ENCODE measurements around the gene IL16.
A peak's percentile ranks its signal among the peaks of the same experiment; 100 is the strongest.

Gene IL16

GRCh38 chr15:81289910-81290309 lies 93.2 kb downstream of the IL16 start:
- H3K4me3 ChIP-seq (ENCODE audit: control insufficient read depth in 1 of 7, extremely low read depth in 1 of 7, insufficient read depth in 4 of 7, low read depth in 2 of 7, low read length in 6 of 7): no peak overlapping the region
- H3K27me3 ChIP-seq (replicated peaks in 2 of 5; ENCODE audit: control insufficient read depth in 4 of 5, insufficient read depth in 5 of 5, low read length in 4 of 5): no peaks in the 10 kb centered on the region
- no peak overlapping the region for H3K27ac ChIP-seq (ENCODE audit: insufficient read depth in 1 of 2, low read depth in 1 of 2, low read length in 2 of 2, poor library complexity in 1 of 2, severe bottlenecking in 2 of 2)
- H3K36me3 ChIP-seq (ENCODE audit: control insufficient read depth in 4 of 4, insufficient read depth in 4 of 4, low read length in 3 of 4): no peaks in the 10 kb centered on the region
- POLR2A ChIA-PET: no interaction called here
- WGBS (ENCODE audit: insufficient coverage): 100% methylated on average over 2 of the region's 4 CpGs
- no peak for DNase-seq
- H3K9me3 ChIP-seq (ENCODE audit: control extremely low read depth in 1 of 5, control insufficient read depth in 4 of 5, insufficient read depth in 2 of 5, low read depth in 1 of 5, low read length in 4 of 5): no peaks in the 10 kb centered on the region
- CTCF ChIA-PET: interaction anchor here (0.8 to 2.1 kb wide), 7 partner anchors 10 to 110 kb away, joined by 3 to 9 read pairs (median 5); no protein-coding TSS in a partner anchor
- peaks cover 41 to 75% (median 70%) of the 10 kb centered on the region in 4 experiments for H3K4me1 ChIP-seq (ENCODE audit: control extremely low read depth in 1 of 4, control insufficient read depth in 4 of 4, insufficient read depth in 4 of 4, low read length in 3 of 4)

GRCh38 chr15:81291916-81292522 lies 95.3 kb downstream of the IL16 start:
- Histone ChIP-seq H3K4me1 (ENCODE audit: control extremely low read depth in 1 of 4, control insufficient read depth in 4 of 4, insufficient read depth in 4 of 4, low read length in 3 of 4) (peaks cover 38 to 75% (median 74%) of the 10 kb centered on the region in 4 experiments), H3K36me3 (ENCODE audit: control insufficient read depth in 4 of 4, insufficient read depth in 4 of 4, low read length in 3 of 4) (no peaks in the 10 kb centered on the region), H3K27me3 (replicated peaks in 2 of 5; ENCODE audit: control insufficient read depth in 4 of 5, insufficient read depth in 5 of 5, low read length in 4 of 5) (no peaks in the 10 kb centered on the region), H3K27ac (ENCODE audit: insufficient read depth in 1 of 2, low read depth in 1 of 2, low read length in 2 of 2, poor library complexity in 1 of 2, severe bottlenecking in 2 of 2) (peak overlapping the region in 1 of 2 experiments; percentile 45), H3K9me3 (ENCODE audit: control extremely low read depth in 1 of 5, control insufficient read depth in 4 of 5, insufficient read depth in 2 of 5, low read depth in 1 of 5, low read length in 4 of 5) (no peaks in the 10 kb centered on the region), H3K4me3 (ENCODE audit: control insufficient read depth in 1 of 7, extremely low read depth in 1 of 7, insufficient read depth in 4 of 7, low read depth in 2 of 7, low read length in 6 of 7) (no peak overlapping the region)
- 100% methylated on average over 3 of the region's 5 CpGs for WGBS (ENCODE audit: insufficient coverage)
- ChIA-PET CTCF (interaction anchor here (1.0 to 3.3 kb wide), 10 partner anchors 10 to 118 kb away, joined by 3 to 15 read pairs (median 4); no protein-coding TSS in a partner anchor), POLR2A (interaction anchor here (0.6 to 1.2 kb wide), 2 partner anchors 10 to 23 kb away, joined by 3 to 6 read pairs; no protein-coding TSS in a partner anchor)
- DNase-seq: no peak

- Histone ChIP-seq H3K27me3 (replicated peaks in 2 of 5; ENCODE audit: control insufficient read depth in 4 of 5, insufficient read depth in 5 of 5, low read length in 4 of 5) (no peaks in the 10 kb centered on the region), H3K27ac (ENCODE audit: insufficient read depth in 1 of 2, low read depth in 1 of 2, low read length in 2 of 2, poor library complexity in 1 of 2, severe bottlenecking in 2 of 2) (peak overlapping the region in 1 of 2 experiments; percentile 45), H3K36me3 (ENCODE audit: control insufficient read depth in 4 of 4, insufficient read depth in 4 of 4, low read length in 3 of 4) (no peaks in the 10 kb centered on the region), H3K4me1 (ENCODE audit: control extremely low read depth in 1 of 4, control insufficient read depth in 4 of 4, insufficient read depth in 4 of 4, low read length in 3 of 4) (peaks cover 37 to 75% (median 73%) of the 10 kb centered on the region in 4 experiments), H3K9me3 (ENCODE audit: control extremely low read depth in 1 of 5, control insufficient read depth in 4 of 5, insufficient read depth in 2 of 5, low read depth in 1 of 5, low read length in 4 of 5) (no peaks in the 10 kb centered on the region), H3K4me3 (ENCODE audit: control insufficient read depth in 1 of 7, extremely low read depth in 1 of 7, insufficient read depth in 4 of 7, low read depth in 2 of 7, low read length in 6 of 7) (no peak overlapping the region)
- ChIA-PET POLR2A (interaction anchor here (1.2 kb wide), 1 partner anchor 10 kb away, joined by 3 read pairs; no protein-coding TSS in a partner anchor), CTCF (interaction anchor here (1.0 to 3.3 kb wide), 7 partner anchors 11 to 118 kb away, joined by 3 to 15 read pairs (median 4); no protein-coding TSS in a partner anchor)
- DNase-seq: peak in 1 of 3 donors; percentile 38
- 80% methylated on average over 8 of the region's 12 CpGs for WGBS (ENCODE audit: insufficient coverage)
These were observed 95.9 kb downstream of the IL16 start for GRCh38 chr15:81292523-81293001.

- peaks cover 0 to under 1% (median 0%) of the 10 kb centered on the region in 4 experiments for H3K36me3 ChIP-seq (ENCODE audit: control insufficient read depth in 4 of 4, insufficient read depth in 4 of 4, low read length in 3 of 4)
- H3K27ac ChIP-seq (ENCODE audit: insufficient read depth in 1 of 2, low read depth in 1 of 2, low read length in 2 of 2, poor library complexity in 1 of 2, severe bottlenecking in 2 of 2): peak overlapping the region; percentile 55 to 65
- no peaks in the 10 kb centered on the region for H3K27me3 ChIP-seq (replicated peaks in 2 of 5; ENCODE audit: control insufficient read depth in 4 of 5, insufficient read depth in 5 of 5, low read length in 4 of 5)
- no peaks in the 10 kb centered on the region for H3K9me3 ChIP-seq (ENCODE audit: control extremely low read depth in 1 of 5, control insufficient read depth in 4 of 5, insufficient read depth in 2 of 5, low read depth in 1 of 5, low read length in 4 of 5)
- ChIA-PET POLR2A (interaction anchor here (0.6 to 1.2 kb wide), 2 partner anchors 12 to 14 kb away, joined by 3 to 5 read pairs; no protein-coding TSS in a partner anchor), CTCF (interaction anchor here (1.0 to 3.3 kb wide), 5 partner anchors 14 to 42 kb away, joined by 4 to 15 read pairs (median 6); no protein-coding TSS in a partner anchor)
- peak overlapping the region in 6 of 7 experiments; percentile 4 to 67 (median 36) for H3K4me3 ChIP-seq (ENCODE audit: control insufficient read depth in 1 of 7, extremely low read depth in 1 of 7, insufficient read depth in 4 of 7, low read depth in 2 of 7, low read length in 6 of 7)
- peaks cover 42 to 82% (median 78%) of the 10 kb centered on the region in 4 experiments for H3K4me1 ChIP-seq (ENCODE audit: control extremely low read depth in 1 of 4, control insufficient read depth in 4 of 4, insufficient read depth in 4 of 4, low read length in 3 of 4)
- peak; percentile 86 to 95 (median 94) for DNase-seq
- WGBS (ENCODE audit: insufficient coverage): 2% methylated on average over 8 of the region's 9 CpGs
These were observed 97.2 kb downstream of the IL16 start for GRCh38 chr15:81293728-81294515.

GRCh38 chr15:81294516-81294880 lies 97.8 kb downstream of the IL16 start:
- peaks cover 0 to 7% (median under 1%) of the 10 kb centered on the region in 4 experiments for H3K36me3 ChIP-seq (ENCODE audit: control insufficient read depth in 4 of 4, insufficient read depth in 4 of 4, low read length in 3 of 4)
- DNase-seq: no peak
- H3K4me3 ChIP-seq (ENCODE audit: control insufficient read depth in 1 of 7, extremely low read depth in 1 of 7, insufficient read depth in 4 of 7, low read depth in 2 of 7, low read length in 6 of 7): peak overlapping the region in 5 of 7 experiments; percentile 4 to 67 (median 47)
- peak overlapping the region; percentile 55 to 65 for H3K27ac ChIP-seq (ENCODE audit: insufficient read depth in 1 of 2, low read depth in 1 of 2, low read length in 2 of 2, poor library complexity in 1 of 2, severe bottlenecking in 2 of 2)
- H3K4me1 ChIP-seq (ENCODE audit: control extremely low read depth in 1 of 4, control insufficient read depth in 4 of 4, insufficient read depth in 4 of 4, low read length in 3 of 4): peaks cover 48 to 87% (median 83%) of the 10 kb centered on the region in 4 experiments
- no peaks in the 10 kb centered on the region for H3K27me3 ChIP-seq (replicated peaks in 2 of 5; ENCODE audit: control insufficient read depth in 4 of 5, insufficient read depth in 5 of 5, low read length in 4 of 5)
- ChIA-PET CTCF (interaction anchor here (1.0 to 3.3 kb wide), 5 partner anchors 13 to 41 kb away, joined by 4 to 15 read pairs (median 6); no protein-coding TSS in a partner anchor), POLR2A (interaction anchor here (1.2 kb wide), 1 partner anchor 14 kb away, joined by 5 read pairs; no protein-coding TSS in a partner anchor)
- 25% methylated on average over 6 of the region's 6 CpGs for WGBS (ENCODE audit: insufficient coverage)
- no peaks in the 10 kb centered on the region for H3K9me3 ChIP-seq (ENCODE audit: control extremely low read depth in 1 of 5, control insufficient read depth in 4 of 5, insufficient read depth in 2 of 5, low read depth in 1 of 5, low read length in 4 of 5)

- Histone ChIP-seq H3K27ac (ENCODE audit: insufficient read depth in 1 of 2, low read depth in 1 of 2, low read length in 2 of 2, poor library complexity in 1 of 2, severe bottlenecking in 2 of 2) (peak overlapping the region in 1 of 2 experiments; percentile 73), H3K36me3 (ENCODE audit: control insufficient read depth in 4 of 4, insufficient read depth in 4 of 4, low read length in 3 of 4) (peaks cover 0 to 16% (median 6%) of the 10 kb centered on the region in 4 experiments), H3K4me1 (ENCODE audit: control extremely low read depth in 1 of 4, control insufficient read depth in 4 of 4, insufficient read depth in 4 of 4, low read length in 3 of 4) (peaks cover 53 to 98% (median 94%) of the 10 kb centered on the region in 4 experiments), H3K27me3 (replicated peaks in 2 of 5; ENCODE audit: control insufficient read depth in 4 of 5, insufficient read depth in 5 of 5, low read length in 4 of 5) (no peaks in the 10 kb centered on the region), H3K4me3 (ENCODE audit: control insufficient read depth in 1 of 7, extremely low read depth in 1 of 7, insufficient read depth in 4 of 7, low read depth in 2 of 7, low read length in 6 of 7) (peak overlapping the region in 3 of 7 experiments; percentile 70 to 84 (median 83)), H3K9me3 (ENCODE audit: control extremely low read depth in 1 of 5, control insufficient read depth in 4 of 5, insufficient read depth in 2 of 5, low read depth in 1 of 5, low read length in 4 of 5) (no peaks in the 10 kb centered on the region)
- 76% methylated on average over 2 of the region's 5 CpGs for WGBS (ENCODE audit: insufficient coverage)
- ChIA-PET CTCF (interaction anchor here (0.8 to 2.8 kb wide), 9 partner anchors 9 to 40 kb away, joined by 3 to 12 read pairs (median 6); no protein-coding TSS in a partner anchor), POLR2A (interaction anchor here (0.6 kb wide), 2 partner anchors 111 to 654 kb away, joined by 3 to 4 read pairs; no protein-coding TSS in a partner anchor)
- DNase-seq: no peak
These were observed 98.9 kb downstream of the IL16 start for GRCh38 chr15:81295486-81296121.

All from common myeloid progenitor, CD34-positive (primary cell).